ENCODE data around the gene TRMT1. TPM values are rescaled to one million over a fixed set of nuclear protein-coding genes. Genes with fewer than 3 reads are reported as not detected.

The TRMT1 gene
- total RNA-seq, 4 donors from 2014 or later = 23.2 to 99.4 (median 33.6) TPM

DNA sequence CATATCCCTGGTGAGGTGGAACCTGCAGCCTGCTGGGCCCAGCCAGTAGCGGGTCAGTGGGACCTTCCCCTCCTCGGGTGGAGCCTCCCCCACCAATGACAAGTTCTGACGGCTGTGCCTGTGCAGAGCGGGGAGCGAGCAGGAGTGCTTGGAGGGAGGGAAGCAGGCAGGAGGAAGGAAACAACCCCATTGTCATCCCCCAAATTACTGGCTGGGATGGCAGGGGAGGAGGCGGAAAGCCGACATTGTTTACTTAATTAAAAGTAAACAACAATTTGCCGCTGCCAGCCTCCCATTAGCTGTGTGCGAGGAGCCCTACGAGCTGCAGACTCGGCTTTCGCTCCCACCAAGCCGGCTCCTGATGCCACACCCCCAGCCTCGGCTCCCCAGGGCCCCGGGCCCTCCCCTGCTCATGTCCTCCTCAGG is 59.4 kb downstream of the TRMT1 start:
- no peak for DNase-seq
- Histone ChIP-seq H3K27me3 (no peaks in the 10 kb centered on the region), H3K4me3 (no peak overlapping the region), H3K9me3 (no peaks in the 10 kb centered on the region), H3K27ac (peak overlapping the region; percentile 98 to 100), H3K4me1 (peaks cover 31 to 69% of the 10 kb centered on the region in 2 donors), H3K36me3 (no peaks in the 10 kb centered on the region)
- intact Hi-C loops (cut with DNase I; ENCODE audit: low total_unique reads) = no loop called here
- TF ChIP-seq, protein P1, sequence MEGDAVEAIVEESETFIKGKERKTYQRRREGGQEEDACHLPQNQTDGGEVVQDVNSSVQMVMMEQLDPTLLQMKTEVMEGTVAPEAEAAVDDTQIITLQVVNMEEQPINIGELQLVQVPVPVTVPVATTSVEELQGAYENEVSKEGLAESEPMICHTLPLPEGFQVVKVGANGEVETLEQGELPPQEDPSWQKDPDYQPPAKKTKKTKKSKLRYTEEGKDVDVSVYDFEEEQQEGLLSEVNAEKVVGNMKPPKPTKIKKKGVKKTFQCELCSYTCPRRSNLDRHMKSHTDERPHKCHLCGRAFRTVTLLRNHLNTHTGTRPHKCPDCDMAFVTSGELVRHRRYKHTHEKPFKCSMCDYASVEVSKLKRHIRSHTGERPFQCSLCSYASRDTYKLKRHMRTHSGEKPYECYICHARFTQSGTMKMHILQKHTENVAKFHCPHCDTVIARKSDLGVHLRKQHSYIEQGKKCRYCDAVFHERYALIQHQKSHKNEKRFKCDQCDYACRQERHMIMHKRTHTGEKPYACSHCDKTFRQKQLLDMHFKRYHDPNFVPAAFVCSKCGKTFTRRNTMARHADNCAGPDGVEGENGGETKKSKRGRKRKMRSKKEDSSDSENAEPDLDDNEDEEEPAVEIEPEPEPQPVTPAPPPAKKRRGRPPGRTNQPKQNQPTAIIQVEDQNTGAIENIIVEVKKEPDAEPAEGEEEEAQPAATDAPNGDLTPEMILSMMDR (IDR thresholded peaks at IDR 0.05) = no peak
- no peak for TF ChIP-seq POLR2A (IDR thresholded peaks at IDR 0.05)

DNA sequence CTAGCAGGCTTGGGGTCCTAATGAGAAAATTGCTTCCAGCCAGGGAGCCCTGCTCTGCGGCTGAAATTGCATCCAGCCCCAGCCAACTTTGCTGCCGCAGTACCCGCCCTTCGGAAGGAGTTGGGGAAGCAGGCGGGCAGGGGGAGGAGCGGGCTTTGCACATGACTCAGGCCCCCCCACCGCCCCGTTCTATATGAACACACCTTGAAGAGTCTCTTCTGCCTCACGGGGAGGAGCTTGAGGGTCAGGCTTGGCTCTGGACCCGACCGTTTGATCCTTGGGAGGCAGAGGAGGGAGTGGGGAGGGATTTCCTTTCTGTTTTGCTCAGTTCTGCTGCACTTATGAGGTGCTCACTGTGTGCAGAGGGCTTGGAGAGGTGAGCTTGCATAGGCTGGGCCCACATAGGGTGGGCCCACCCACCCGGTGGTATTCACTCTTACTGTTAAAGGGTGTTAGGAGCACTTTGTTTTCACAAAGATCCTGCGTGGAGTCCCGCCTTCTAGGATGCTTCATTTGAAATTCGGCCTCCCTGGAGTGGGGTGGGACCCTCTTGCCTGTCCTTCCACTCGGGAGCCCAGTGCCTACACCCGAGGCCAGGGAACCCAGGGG is 60.4 kb downstream of the TRMT1 start:
- H3K4me3 ChIP-seq = peak overlapping the region; percentile 19 to 21
- H3K27ac ChIP-seq = peak overlapping the region; percentile 98 to 100
- no peaks in the 10 kb centered on the region for H3K27me3 ChIP-seq
- no peaks in the 10 kb centered on the region for H3K9me3 ChIP-seq
- H3K36me3 ChIP-seq = no peaks in the 10 kb centered on the region
- DNase-seq = peak; percentile 79 to 86
- peaks cover 33 to 71% of the 10 kb centered on the region in 2 donors for H3K4me1 ChIP-seq
- intact Hi-C loops (cut with DNase I; ENCODE audit: low total_unique reads) = no loop called here
- peak; percentile 17 to 38 for TF ChIP-seq POLR2A (IDR thresholded peaks at IDR 0.05)
- TF ChIP-seq, protein P1 (IDR thresholded peaks at IDR 0.05) = no peak

DNA sequence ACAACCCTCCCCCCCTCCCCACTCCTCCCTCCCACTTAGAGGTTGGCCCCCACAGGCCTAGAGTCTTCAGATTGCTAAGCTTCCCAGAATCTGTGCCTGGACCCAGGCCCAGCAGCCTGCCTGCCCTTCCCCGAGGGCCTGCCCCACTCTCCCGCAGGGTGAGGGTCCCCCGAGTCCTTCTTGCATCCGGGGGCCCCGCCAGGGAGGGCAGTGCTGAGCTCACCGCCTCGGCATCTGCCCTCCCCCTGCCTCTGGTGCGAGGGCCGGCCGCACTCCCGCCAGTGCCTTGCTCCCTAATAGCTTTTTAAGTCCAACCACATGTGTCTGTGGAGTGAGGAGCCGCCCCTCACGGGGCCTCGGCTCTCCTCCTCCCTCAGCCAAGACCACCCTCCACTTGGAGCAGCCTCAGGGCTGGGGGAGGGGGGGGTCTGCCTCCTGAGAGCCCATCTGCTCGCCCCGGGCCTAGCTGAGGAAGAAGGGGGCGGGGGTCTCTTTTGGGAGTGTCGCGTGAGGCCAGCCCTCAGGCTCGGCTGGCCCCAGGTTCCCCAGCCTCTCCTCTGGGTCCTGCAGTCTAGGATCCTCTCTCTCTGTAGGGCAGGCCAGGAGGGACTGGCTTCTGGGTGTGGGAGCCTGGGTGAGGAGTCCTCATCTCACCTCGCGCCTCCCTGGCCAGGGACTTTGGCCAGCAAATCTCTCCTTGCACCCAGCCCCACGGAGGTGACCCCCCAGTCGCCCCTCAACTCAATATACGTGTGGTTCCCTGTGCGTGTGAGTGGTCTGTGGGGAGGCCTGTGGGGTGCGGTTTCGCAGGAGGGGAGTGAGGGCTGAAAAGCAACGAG is 61.1 kb downstream of the TRMT1 start:
- peaks cover 34 to 78% of the 10 kb centered on the region in 2 donors for H3K4me1 ChIP-seq
- peak overlapping the region; percentile 98 to 100 for H3K27ac ChIP-seq
- peak; percentile 87 to 92 for DNase-seq
- peak in 1 of 2 donors; percentile 49 for TF ChIP-seq POLR2A (IDR thresholded peaks at IDR 0.05)
- TF ChIP-seq, protein P1 (IDR thresholded peaks at IDR 0.05) = no peak
- H3K4me3 ChIP-seq = peak overlapping the region; percentile 19 to 21
- intact Hi-C loops (cut with DNase I; ENCODE audit: low total_unique reads) = no loop called here
- no peaks in the 10 kb centered on the region for H3K27me3 ChIP-seq
- no peaks in the 10 kb centered on the region for H3K36me3 ChIP-seq
- no peaks in the 10 kb centered on the region for H3K9me3 ChIP-seq

Other genes starting within 250 kb of the TRMT1 start
- gene DNASE2, start 235.3 kb downstream of the TRMT1 start, total RNA-seq = 10 to 100 TPM; 19.0 to 65.8 (median 31.0) TPM
- under 1 TPM in 2 of 4 donors, not detected in 2; 0.77 to 0.97 TPM for gene KLF1, start 229.5 kb downstream of the TRMT1 start, total RNA-seq
- 10 to 100 TPM in 3 of 4 donors, 1 to 10 TPM in 1; 6.8 to 47.9 (median 18.2) TPM for gene GCDH, start 225.6 kb downstream of the TRMT1 start, total RNA-seq
- gene SYCE2, start 197.4 kb downstream of the TRMT1 start, total RNA-seq = under 1 TPM in 2 of 4 donors, not detected in 2; 0.41 to 0.49 TPM
- gene FARSA, start 183.0 kb downstream of the TRMT1 start, total RNA-seq = 10 to 100 TPM in 2 of 4 donors, 1 to 10 TPM in 2; 4.6 to 47.8 (median 20.5) TPM
- gene CALR, start 178.1 kb downstream of the TRMT1 start, total RNA-seq = 100 to 1,000 TPM; 166 to 616 (median 392) TPM
- gene RAD23A, start 170.9 kb downstream of the TRMT1 start, total RNA-seq = 100 to 1,000 TPM in 1 of 4 donors, 10 to 100 TPM in 3; 13.3 to 105 (median 64.4) TPM
- 10 to 100 TPM in 2 of 4 donors, 1 to 10 TPM in 2; 3.3 to 76.8 (median 12.8) TPM for gene GADD45GIP1, start 159.5 kb downstream of the TRMT1 start, total RNA-seq
- gene DAND5, start 147.2 kb downstream of the TRMT1 start, total RNA-seq = under 1 TPM in 1 of 4 donors, not detected in 3; 0.14 TPM
- gene NFIX, start 121.3 kb downstream of the TRMT1 start, total RNA-seq = 100 to 1,000 TPM in 2 of 4 donors, 10 to 100 TPM in 2; 27.4 to 381 (median 78.4) TPM
- gene LYL1, start 13.9 kb downstream of the TRMT1 start, total RNA-seq = 10 to 100 TPM in 3 of 4 donors, 1 to 10 TPM in 1; 2.6 to 15.5 (median 11.1) TPM
- gene NACC1, start 1.5 kb upstream of the TRMT1 start, total RNA-seq = 10 to 100 TPM; 13.4 to 28.1 (median 15.8) TPM
- 10 to 100 TPM; 42.2 to 72.1 (median 44.8) TPM for gene STX10, start 33.6 kb upstream of the TRMT1 start, total RNA-seq
- gene IER2, start 33.7 kb upstream of the TRMT1 start, total RNA-seq = 100 to 1,000 TPM in 1 of 4 donors, 10 to 100 TPM in 3; 15.1 to 108 (median 66.7) TPM

Measured in uterus (tissue), 4 donors.